22Rv1 (cell line): ENCODE results near the gene LAMC1.

Source experiments
- CTCF ChIP-seq: fragments of 450-650 bp; IDR thresholded peaks from 2 replicates; pipeline ENCODE4 v1.5.1; 2017; ENCODE audit warnings: mild to moderate bottlenecking
- ZFX ChIP-seq: fragments of 450-650 bp; IDR thresholded peaks from 2 replicates; pipeline ENCODE4 v1.6.1; 2017; ENCODE audit warnings: antibody characterized with exemption, borderline replicate concordance

- no peak for TF ChIP-seq CTCF
- no peak for TF ChIP-seq ZFX
Measured at GRCh38 chr1:183186841-183187240, 163.6 kb downstream of the LAMC1 start.
